ENCODE measurements around the gene COL19A1. TPM values are rescaled to one million over a fixed set of nuclear protein-coding genes. Genes with fewer than 3 reads are reported as not detected.
"Not testable (repeated sequence)": the region's sequence is repeated elsewhere in the genome, so short reads cannot be mapped to it uniquely, and the experiment has no call there.

Gene COL19A1
- total and polyA plus RNA-seq, 2 of the 13 experiments (the other 11 are each of a cell fraction or from before 2014, with no cell fraction given), result not detected

GRCh38 chr6:69918813-69919475 lies 52.6 kb downstream of the COL19A1 start:
- intact Hi-C loops (cut with micrococcal nuclease; ENCODE audit: unreplicated experiment), result no loop called here
- CTCF ChIA-PET (ENCODE audit: low intra/inter-chr PET ratio, low total read pairs), result no interaction called here

GRCh38 chr6:69921066-69921465 lies 54.7 kb downstream of the COL19A1 start:
- H3K9ac ChIP-seq (ENCODE audit: insufficient read depth, low read depth, low read length); ATAC-seq; DNase-seq (ENCODE audit: low spot score); CTCF ChIA-PET (ENCODE audit: low intra/inter-chr PET ratio, low total read pairs); in situ Hi-C loops (cut with HindIII; ENCODE audit: extremely low pct_ligation_motif_present, low pct_unique_long_range_greater_than_20kb); H3K36me3 ChIP-seq (replicated peaks in 1 of 2; ENCODE audit: control insufficient read depth in 1 of 2, insufficient read depth in 2 of 2, low read length in 2 of 2); BruUV-seq (replicated peaks); H2AFZ ChIP-seq (ENCODE audit: low read length); H3K27ac ChIP-seq (ENCODE audit: extremely low read length, insufficient read depth, low read length); H3K4me3 ChIP-seq (replicated peaks in 1 of 3; ENCODE audit: insufficient read depth in 1 of 3, low read depth in 2 of 3, low read length in 3 of 3); H3K9me3 ChIP-seq (ENCODE audit: low read length); FAIRE-seq; POLR2A ChIA-PET; H3K4me1 ChIP-seq (ENCODE audit: insufficient read depth, low read length); intact Hi-C loops (cut with micrococcal nuclease; ENCODE audit: unreplicated experiment); H3K27me3 ChIP-seq (ENCODE audit: control insufficient read depth in 1 of 2, insufficient read depth in 2 of 2, low read length in 2 of 2); H4K20me1 ChIP-seq (ENCODE audit: insufficient read depth, low read length); H3K79me2 ChIP-seq (ENCODE audit: insufficient read depth, low read length); H3K4me2 ChIP-seq (ENCODE audit: low read depth, low read length): not testable (repeated sequence)
- 94% methylated on average over 2 of the region's 2 CpGs for WGBS (ENCODE audit: low lambda C conversion rate)

More at GRCh38 chr6:69918813-69919475, 52.6 kb downstream of the COL19A1 start:
- H3K4me1 ChIP-seq (ENCODE audit: insufficient read depth, low read length), result no peaks in the 10 kb centered on the region
- H3K9me3 ChIP-seq (ENCODE audit: low read length), result no peaks in the 10 kb centered on the region
- H3K4me2 ChIP-seq (ENCODE audit: low read depth, low read length), result no peak overlapping the region
- BruUV-seq (replicated peaks), result no TSS peak
- no peak for TF ChIP-seq MTA1 (CRISPR knock-in tag; IDR thresholded peaks at IDR 0.05; ENCODE audit: borderline replicate concordance)
- no peak for TF ChIP-seq KDM5A (IDR thresholded peaks at IDR 0.05; ENCODE audit: borderline replicate concordance, low read length)
- no peak for TF ChIP-seq MATR3 (CRISPR knock-in tag; IDR thresholded peaks at IDR 0.05)
- TF ChIP-seq PRDM10 (CRISPR knock-in tag; IDR thresholded peaks at IDR 0.05; ENCODE audit: low read depth), result no peak
- no peak overlapping the region for H3K27ac ChIP-seq (ENCODE audit: extremely low read length, insufficient read depth, low read length)
- in situ Hi-C loops (cut with HindIII; ENCODE audit: extremely low pct_ligation_motif_present, low pct_unique_long_range_greater_than_20kb), result no loop called here
- no peak overlapping the region for H2AFZ ChIP-seq (ENCODE audit: low read length)
- POLR2A ChIA-PET, result no interaction called here
- ATAC-seq (no peak), DNase-seq (ENCODE audit: low spot score) (no peak), FAIRE-seq (no peak)
- H3K27me3 ChIP-seq (ENCODE audit: control insufficient read depth in 1 of 2, insufficient read depth in 2 of 2, low read length in 2 of 2), result no peaks in the 10 kb centered on the region
- H3K36me3 ChIP-seq (replicated peaks in 1 of 2; ENCODE audit: control insufficient read depth in 1 of 2, insufficient read depth in 2 of 2, low read length in 2 of 2), result no peaks in the 10 kb centered on the region
- no peaks in the 10 kb centered on the region for H3K79me2 ChIP-seq (ENCODE audit: insufficient read depth, low read length)
- H3K4me3 ChIP-seq (replicated peaks in 1 of 3; ENCODE audit: insufficient read depth in 1 of 3, low read depth in 2 of 3, low read length in 3 of 3), result no peak overlapping the region
- no peak overlapping the region for H3K9ac ChIP-seq (ENCODE audit: insufficient read depth, low read depth, low read length)
- whole genome bisulfite sequencing (ENCODE audit: low lambda C conversion rate), result 21% methylated on average over 5 of the region's 5 CpGs
- no peaks in the 10 kb centered on the region for H4K20me1 ChIP-seq (ENCODE audit: insufficient read depth, low read length)

GRCh38 chr6:69921611-69922010 lies 55.3 kb downstream of the COL19A1 start:
- H3K36me3 ChIP-seq (replicated peaks in 1 of 2; ENCODE audit: control insufficient read depth in 1 of 2, insufficient read depth in 2 of 2, low read length in 2 of 2); intact Hi-C loops (cut with micrococcal nuclease; ENCODE audit: unreplicated experiment); H3K4me2 ChIP-seq (ENCODE audit: low read depth, low read length); H3K4me3 ChIP-seq (replicated peaks in 1 of 3; ENCODE audit: insufficient read depth in 1 of 3, low read depth in 2 of 3, low read length in 3 of 3); BruUV-seq (replicated peaks); H3K79me2 ChIP-seq (ENCODE audit: insufficient read depth, low read length); H3K9ac ChIP-seq (ENCODE audit: insufficient read depth, low read depth, low read length); H3K9me3 ChIP-seq (ENCODE audit: low read length); in situ Hi-C loops (cut with HindIII; ENCODE audit: extremely low pct_ligation_motif_present, low pct_unique_long_range_greater_than_20kb); POLR2A ChIA-PET; H3K27ac ChIP-seq (ENCODE audit: extremely low read length, insufficient read depth, low read length); FAIRE-seq; H2AFZ ChIP-seq (ENCODE audit: low read length); H3K27me3 ChIP-seq (ENCODE audit: control insufficient read depth in 1 of 2, insufficient read depth in 2 of 2, low read length in 2 of 2); H3K4me1 ChIP-seq (ENCODE audit: insufficient read depth, low read length); CTCF ChIA-PET (ENCODE audit: low intra/inter-chr PET ratio, low total read pairs); H4K20me1 ChIP-seq (ENCODE audit: insufficient read depth, low read length); DNase-seq (ENCODE audit: low spot score); ATAC-seq: not testable (repeated sequence)
- 93% methylated on average over 22 of the region's 22 CpGs for WGBS (ENCODE audit: low lambda C conversion rate)
